HCT116 (cell line): Measurements from ENCODE around the gene TCF12. TPM values are rescaled to one million over a fixed set of nuclear protein-coding genes. Genes with fewer than 3 reads are reported as not detected.

Source experiments
- ATAC-seq: fragments of 200-7000 bp; cut with Tn5 transposase; 2 replicates; pipeline ENCODE4 v1.9.1; 2020; ENCODE audit warnings: mild to moderate bottlenecking, moderate library complexity
- BruUV-seq: library from RNA; stranded (reverse); fragments of 400-500 nt; replicated peaks from 2 replicates; lab custom pipeline; 2021; lab: Mats Ljungman, UMichigan
- CTCF ChIA-PET: fragments of 300-600 bp; sonication (Branson Sonifier 250); formaldehyde crosslinking; loops from one replicate; lab custom pipeline; 2021; ENCODE audit warnings: antibody characterized with exemption; lab: Charles Lee
- POLR2A ChIA-PET: fragments of 300-600, 350-600 bp; sonication (Branson Sonifier 250); formaldehyde crosslinking; loops from one replicate; lab custom pipeline; 2021; ENCODE audit warnings: antibody characterized with exemption; lab: Charles Lee
- RAD21 ChIA-PET, 2 experiments: fragments of 300-600 bp; sonication (Branson Sonifier 250); formaldehyde crosslinking; loops; one replicate each; lab custom pipeline; 2023; ENCODE audit warnings: low total read pairs in 2 of 2; ENCODE audit not compliant: uncharacterized antibody in 2 of 2, unreplicated experiment in 2 of 2, low non-redundant PET in 1 of 2; lab: Charles Lee
- DNase-seq: peaks from one replicate; pipeline ENCODE4 v3.0.0-alpha.2; 2010; ENCODE audit warnings: low read depth, low spot score
- H2AFZ ChIP-seq: fragments of 200-600 bp; shearing (Covaris generic), sonication (generic); 2 replicates; pipeline ENCODE4 v1.6.1; 2017; ENCODE audit warnings: low read depth, mixed run types, mixed read lengths, antibody characterized with exemption, low read length; ENCODE audit not compliant: poor library complexity, severe bottlenecking
- H3K27ac ChIP-seq: 2 replicates; pipeline ENCODE4 v1.5.1; 2012; ENCODE audit warnings: low read depth, low read length
- H3K27me3 ChIP-seq: fragments of 200-600 bp; sonication (generic); 2 replicates; pipeline ENCODE4 v1.6.1; 2016; ENCODE audit warnings: mixed run types, low read length, mixed read lengths; ENCODE audit not compliant: insufficient read depth
- H3K36me3 ChIP-seq, 2 experiments: fragments of 200-500 bp in 1 of 2; fragments of 200-600 bp in 1 of 2; sonication (Bioruptor generic) in 1 of 2; sonication (generic) in 1 of 2; 2 replicates each; pipeline versions ENCODE4 v1.5.1 to v1.6.1; 2014 to 2016; ENCODE audit warnings: low read length in 2 of 2, inconsistent platforms in 1 of 2, mixed read lengths in 1 of 2, mixed run types in 1 of 2; ENCODE audit not compliant: insufficient read depth in 2 of 2, control insufficient read depth in 1 of 2
- H3K4me1 ChIP-seq, 2 experiments: fragments of 200-600 bp in 1 of 2; sonication (generic) in 1 of 2; 2 replicates each; pipeline versions ENCODE4 v1.5.1 to v1.6.1; 2012 to 2017; ENCODE audit warnings: low read length in 2 of 2, inconsistent platforms in 1 of 2, mild to moderate bottlenecking in 1 of 2, mixed read lengths in 1 of 2, mixed run types in 1 of 2, moderate library complexity in 1 of 2; ENCODE audit not compliant: insufficient read depth in 2 of 2, control insufficient read depth in 1 of 2
- H3K4me2 ChIP-seq: fragments of 200-600 bp; sonication (generic); 2 replicates; pipeline ENCODE4 v1.6.1; 2017; ENCODE audit warnings: mixed run types, low read length, mixed read lengths
- H3K4me3 ChIP-seq, 2 experiments: fragments of 200-600 bp in 1 of 2; sonication (generic) in 1 of 2; replicated peaks in 1 of 2; 2 replicates each; pipeline ENCODE4 v1.5.1; 2011 to 2016; ENCODE audit warnings: low read length in 2 of 2, control low read depth in 1 of 2, low read depth in 1 of 2, mild to moderate bottlenecking in 1 of 2, mixed read lengths in 1 of 2, mixed run types in 1 of 2
- H3K79me2 ChIP-seq: fragments of 200-600 bp; sonication (generic); 2 replicates; pipeline ENCODE4 v1.6.1; 2017; ENCODE audit warnings: mild to moderate bottlenecking, mixed run types, low read length, moderate library complexity, mixed read lengths; ENCODE audit not compliant: insufficient read depth
- H3K9ac ChIP-seq: fragments of 200-600 bp; sonication (generic); 2 replicates; pipeline ENCODE4 v1.6.1; 2016; ENCODE audit warnings: low read length, mixed read lengths
- H3K9me2 ChIP-seq: fragments of 200-600 bp; sonication (generic), shearing (Covaris generic); 2 replicates; pipeline ENCODE4 v1.6.1; 2017; ENCODE audit warnings: mixed run types, mild to moderate bottlenecking, moderate library complexity; ENCODE audit not compliant: insufficient read depth
- H3K9me3 ChIP-seq, 2 experiments: fragments of 200-500 bp in 1 of 2; fragments of 200-600 bp in 1 of 2; sonication (Bioruptor generic) in 1 of 2; sonication (generic) in 1 of 2; 2 replicates each; pipeline ENCODE4 v1.6.1; 2014 to 2017; ENCODE audit warnings: low read length in 2 of 2, mixed read lengths in 2 of 2, inconsistent platforms in 1 of 2, low read depth in 1 of 2, mild to moderate bottlenecking in 1 of 2, mixed run types in 1 of 2, moderate library complexity in 1 of 2; ENCODE audit not compliant: control insufficient read depth in 1 of 2, insufficient read depth in 1 of 2
- H4K20me1 ChIP-seq: fragments of 200-600 bp; sonication (generic), shearing (Covaris generic); 2 replicates; pipeline ENCODE4 v1.6.1; 2017; ENCODE audit warnings: mixed run types, mild to moderate bottlenecking, moderate library complexity; ENCODE audit not compliant: insufficient read depth
- FOSL1 ChIP-seq: IDR thresholded peaks from 2 replicates; pipeline ENCODE4 v1.6.1; 2012; ENCODE audit warnings: low read depth
- POLR2A ChIP-seq: IDR thresholded peaks from 2 replicates; pipeline ENCODE4 v1.7.0; 2011; ENCODE audit warnings: borderline replicate concordance; ENCODE audit not compliant: insufficient read depth, insufficient read length; ENCODE audit errors: extremely low read depth
- POLR2AphosphoS5 ChIP-seq: IDR thresholded peaks from 2 replicates; pipeline ENCODE4 v1.6.1; 2011; ENCODE audit warnings: mild to moderate bottlenecking, low read depth, low read length, moderate library complexity
- REST ChIP-seq: IDR thresholded peaks from 2 replicates; pipeline ENCODE4 v1.6.1; 2012; ENCODE audit warnings: low read depth
- ZNF274 ChIP-seq: fragments of 200-500 bp; sonication (Bioruptor generic); IDR thresholded peaks from 2 replicates; pipeline ENCODE4 v1.6.1; 2014; ENCODE audit warnings: mild to moderate bottlenecking, low read depth, low read length, inconsistent platforms
- intact Hi-C: fragments of 100-400 bp; cut with micrococcal nuclease; formaldehyde crosslinking; loops from 2 replicates; pipeline ENCODE4 v1.10.0; 2022
- total RNA-seq: library from RNA; stranded (reverse); gene quantifications from one replicate; pipeline ENCODE4 v1.2.1, GENCODE V29; 2021; ENCODE audit not compliant: unreplicated experiment

The TCF12 gene
- total RNA-seq, 1 experiment from 2014 or later = 71.6 TPM

- no peak for ATAC-seq
- intact Hi-C loops = no loop called here
- no TSS peak for BruUV-seq
Measured at GRCh38 chr15:57290826-57291225, 372.4 kb downstream of the TCF12 start.

More at GRCh38 chr15:57290826-57291225, 372.4 kb downstream of the TCF12 start:
- no peak overlapping the region for H3K9ac ChIP-seq
- H3K27me3 ChIP-seq = no peaks in the 10 kb centered on the region
- no peaks in the 10 kb centered on the region for H3K36me3 ChIP-seq
- H3K27ac ChIP-seq = no peak overlapping the region
- no peak overlapping the region for H2AFZ ChIP-seq
- H3K4me3 ChIP-seq = no peak overlapping the region
- H3K9me3 ChIP-seq = no peaks in the 10 kb centered on the region
- H3K9me2 ChIP-seq = no peaks in the 10 kb centered on the region
- H4K20me1 ChIP-seq = no peaks in the 10 kb centered on the region
- H3K79me2 ChIP-seq = no peaks in the 10 kb centered on the region
- no peaks in the 10 kb centered on the region for H3K4me1 ChIP-seq
- ChIA-PET RAD21 (no interaction called here), POLR2A (no interaction called here), CTCF (no interaction called here)
- TF ChIP-seq FOSL1 (no peak), POLR2AphosphoS5 (no peak), ZNF274 (no peak), POLR2A (no peak), REST (no peak)
- no peak for DNase-seq
- no peak overlapping the region for H3K4me2 ChIP-seq
